GM19397 (cell line): Measurements from ENCODE around the gene PTRH1.

Source experiments
- ATAC-seq: cut with Tn5 transposase; IDR thresholded peaks from one replicate; pipeline ENCODE4 v1.9.1; 2021; ENCODE audit warnings: mild to moderate bottlenecking, moderate library complexity; ENCODE audit not compliant: unreplicated experiment

PTRH1 gene

GRCh38 chr9:127741831-127742434 is 26.5 kb upstream of the PTRH1 start:
- no peak for ATAC-seq

- no peak for ATAC-seq
Measured at GRCh38 chr9:127739614-127740330, 24.3 kb upstream of the PTRH1 start.

- ATAC-seq: no peak
Measured at GRCh38 chr9:127738666-127739065, 23.2 kb upstream of the PTRH1 start.

- ATAC-seq: no peak
Measured at GRCh38 chr9:127735530-127736185, 20.2 kb upstream of the PTRH1 start.

- peak; percentile 82 for ATAC-seq
Measured at GRCh38 chr9:127734747-127735529, 19.5 kb upstream of the PTRH1 start, which contains the start of gene TOR2A. TSS of gene TOR2A (minus strand) at chr9:127735294. CDS start at chr9:127735270, 24 bp downstream.

- ATAC-seq: no peak
Measured at GRCh38 chr9:127734247-127734746, 18.8 kb upstream of the PTRH1 start.

GRCh38 chr9:127733614-127734013 is 18.2 kb upstream of the PTRH1 start:
- ATAC-seq: no peak

- no peak for ATAC-seq
Measured at GRCh38 chr9:127732444-127732843, 17.0 kb upstream of the PTRH1 start.

- no peak for ATAC-seq
Measured at GRCh38 chr9:127731938-127732337, 16.5 kb upstream of the PTRH1 start.

GRCh38 chr9:127730799-127731410 is 15.4 kb upstream of the PTRH1 start:
- no peak for ATAC-seq

- no peak for ATAC-seq
Measured at GRCh38 chr9:127730262-127730661, 14.8 kb upstream of the PTRH1 start.

GRCh38 chr9:127729522-127730256 is 14.2 kb upstream of the PTRH1 start:
- ATAC-seq: no peak

- no peak for ATAC-seq
Measured at GRCh38 chr9:127728808-127729207, 13.3 kb upstream of the PTRH1 start.

GRCh38 chr9:127726871-127727270 is 11.4 kb upstream of the PTRH1 start:
- no peak for ATAC-seq

- no peak for ATAC-seq
Measured at GRCh38 chr9:127724012-127724411, 8.5 kb upstream of the PTRH1 start.

- ATAC-seq: no peak
Measured at GRCh38 chr9:127723444-127723843, 8.0 kb upstream of the PTRH1 start.

GRCh38 chr9:127723013-127723412 is 7.5 kb upstream of the PTRH1 start:
- ATAC-seq: no peak

- ATAC-seq: no peak
Measured at GRCh38 chr9:127722055-127722745, 6.7 kb upstream of the PTRH1 start.

- ATAC-seq: no peak
Measured at GRCh38 chr9:127721391-127721821, 5.9 kb upstream of the PTRH1 start.
